Head of caudate nucleus (tissue), 42 donors: Measurements from ENCODE around the gene LGR6.
A peak's percentile ranks its signal among the peaks of the same experiment; 100 is the strongest.

Experiments used
- DNase-seq, 42 donors: peaks; one replicate each; pipeline versions ENCODE4 v3.0.0 to v3.0.0-alpha.2; 2020 to 2021; ENCODE audit warnings: mixed read lengths in 7 of 42
- intact Hi-C: fragments of 100-400 bp; cut with DNase I; formaldehyde crosslinking; loops from one replicate; pipeline ENCODE4 v1.15.0; 2022

The LGR6 gene

DNA sequence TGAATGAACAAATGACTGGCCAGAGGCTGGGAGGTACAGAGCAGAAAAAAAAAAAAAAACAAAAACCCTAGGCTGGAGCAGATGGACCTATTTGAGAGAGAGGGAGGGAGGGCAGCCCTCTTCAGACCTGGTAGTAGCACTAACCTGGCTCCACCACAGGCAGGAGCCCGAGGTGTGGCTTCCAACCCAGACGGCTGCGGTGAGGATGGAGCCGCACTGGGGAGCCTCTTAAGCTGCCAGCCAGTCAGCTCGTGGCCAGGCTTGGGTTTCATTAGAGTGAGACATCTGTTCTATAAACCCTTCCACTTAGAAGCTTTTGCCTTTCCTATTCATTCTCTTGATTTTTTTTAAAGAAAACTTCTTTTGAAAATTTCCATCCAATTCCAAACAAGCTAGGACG lies 16.8 kb downstream of the LGR6 start:
- intact Hi-C loops, result no loop called here
- DNase-seq, result no peak

- intact Hi-C loops, result no loop called here
Observed at GRCh38 chr1:202210969-202211368, 17.4 kb downstream of the LGR6 start.

GRCh38 chr1:202212787-202213186 lies 19.2 kb downstream of the LGR6 start:
- intact Hi-C loops, result no loop called here

More at GRCh38 chr1:202210969-202211368, 17.4 kb downstream of the LGR6 start:
- DNase-seq, result no peak

DNA sequence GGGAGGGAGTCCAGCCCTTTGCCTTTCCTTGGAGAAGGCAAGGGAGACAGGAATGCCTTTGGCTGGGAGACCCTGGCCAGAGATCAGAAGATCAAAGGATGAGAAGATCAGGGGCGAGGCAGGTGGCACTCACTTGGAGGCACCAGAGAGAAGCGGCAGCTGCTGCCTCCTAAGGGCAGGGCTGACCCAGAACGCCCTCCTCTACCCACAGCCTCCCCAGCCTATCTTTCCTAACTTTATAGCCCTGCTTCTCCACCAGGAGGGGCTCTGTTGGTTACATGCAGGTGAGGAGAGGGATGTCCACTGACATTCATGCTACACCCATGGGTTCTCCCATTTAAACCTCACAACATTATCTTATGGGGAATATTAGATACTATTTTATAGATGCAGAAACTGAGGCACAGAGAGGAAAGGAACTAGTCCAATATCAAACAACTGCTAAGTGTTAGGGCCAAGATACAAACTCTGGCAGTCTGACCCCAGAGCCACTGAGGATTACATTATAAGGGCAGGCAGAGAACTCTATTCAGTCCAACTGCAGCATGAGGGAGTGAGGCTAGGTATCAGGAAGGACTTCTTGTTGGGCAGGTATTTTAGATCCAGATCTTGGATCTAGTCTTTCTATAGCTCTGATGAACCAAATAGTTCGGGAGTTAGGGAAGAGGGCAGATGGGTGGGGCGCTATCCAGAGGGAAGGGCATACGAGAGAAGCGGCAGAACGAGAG lies 19.9 kb downstream of the LGR6 start:
- intact Hi-C loops, result no loop called here
- DNase-seq, result no peak

More at GRCh38 chr1:202212787-202213186, 19.2 kb downstream of the LGR6 start:
- DNase-seq, result no peak

DNA sequence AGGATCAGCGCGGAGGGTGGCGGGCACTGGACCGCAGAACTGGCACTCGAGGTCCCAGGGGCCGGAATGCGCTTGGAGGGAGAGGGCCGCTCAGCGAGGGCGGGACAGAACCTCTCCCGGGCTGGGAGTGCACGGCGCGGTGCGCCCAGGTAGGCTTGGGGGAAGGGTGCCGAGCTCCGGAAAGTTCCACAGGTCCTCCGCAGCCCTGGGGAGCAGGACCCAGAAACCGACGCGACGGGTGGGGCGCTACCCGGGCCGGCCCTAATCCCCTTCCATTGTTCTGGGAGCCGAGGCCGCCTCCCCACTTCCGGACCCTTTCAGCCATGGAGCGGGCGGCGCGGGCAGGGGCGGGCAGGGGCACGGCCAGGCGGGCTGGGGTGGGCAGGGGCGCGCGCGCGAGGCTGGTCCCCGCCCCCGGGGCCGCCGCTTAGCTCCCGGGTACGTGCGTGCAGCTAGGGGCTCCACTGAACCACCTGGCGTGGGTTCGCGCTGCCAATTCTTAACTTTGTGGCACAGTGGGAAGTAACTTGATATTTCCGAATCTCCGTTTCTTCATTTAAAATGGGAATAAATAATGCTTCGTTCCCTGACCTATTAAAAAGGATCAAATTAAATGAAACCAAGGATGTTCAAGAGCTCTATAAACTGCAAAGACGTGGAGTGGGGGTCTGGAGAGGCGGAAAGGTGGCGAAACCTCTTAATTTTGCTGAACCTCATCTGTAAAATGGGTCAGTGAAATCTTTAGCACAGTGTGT lies 20.7 kb downstream of the LGR6 start:
- intact Hi-C loops, result no loop called here
- no peak for DNase-seq

- no peak for DNase-seq
- intact Hi-C loops, result no loop called here
Observed at GRCh38 chr1:202215472-202216130, 22.0 kb downstream of the LGR6 start.

DNA sequence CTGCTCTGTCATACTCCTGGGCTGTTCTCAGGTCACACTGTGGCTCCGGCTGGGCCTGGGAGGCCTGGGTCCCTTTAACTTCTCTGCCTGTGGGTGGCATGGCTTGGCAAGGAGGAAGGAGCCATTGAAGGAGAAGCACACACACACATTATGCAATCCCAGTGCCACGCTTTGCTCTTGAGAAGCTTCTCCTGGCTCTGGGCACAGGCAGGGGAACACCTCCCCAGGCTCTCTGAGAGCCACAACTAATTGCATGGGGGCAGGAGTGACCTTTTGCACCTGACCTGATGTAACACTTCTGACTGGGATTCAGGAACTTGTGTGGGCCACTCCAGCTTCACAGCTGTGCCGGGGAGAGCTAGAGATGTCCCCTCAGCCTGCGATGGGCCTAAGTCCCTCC lies 23.1 kb downstream of the LGR6 start:
- DNase-seq, result peak in 20 of 42 donors; percentile 10 to 57 (median 29)
- intact Hi-C loops, result no loop called here

- DNase-seq, result no peak
- intact Hi-C loops, result no loop called here
Observed at GRCh38 chr1:202217516-202217915, 23.9 kb downstream of the LGR6 start.

- peak in 23 of 42 donors; percentile 22 to 88 (median 56) for DNase-seq
- intact Hi-C loops, result no loop called here
Observed at GRCh38 chr1:202217951-202218350, 24.4 kb downstream of the LGR6 start.

- intact Hi-C loops, result no loop called here
- no peak for DNase-seq
Observed at GRCh38 chr1:202220733-202221132, 27.1 kb downstream of the LGR6 start.

DNA sequence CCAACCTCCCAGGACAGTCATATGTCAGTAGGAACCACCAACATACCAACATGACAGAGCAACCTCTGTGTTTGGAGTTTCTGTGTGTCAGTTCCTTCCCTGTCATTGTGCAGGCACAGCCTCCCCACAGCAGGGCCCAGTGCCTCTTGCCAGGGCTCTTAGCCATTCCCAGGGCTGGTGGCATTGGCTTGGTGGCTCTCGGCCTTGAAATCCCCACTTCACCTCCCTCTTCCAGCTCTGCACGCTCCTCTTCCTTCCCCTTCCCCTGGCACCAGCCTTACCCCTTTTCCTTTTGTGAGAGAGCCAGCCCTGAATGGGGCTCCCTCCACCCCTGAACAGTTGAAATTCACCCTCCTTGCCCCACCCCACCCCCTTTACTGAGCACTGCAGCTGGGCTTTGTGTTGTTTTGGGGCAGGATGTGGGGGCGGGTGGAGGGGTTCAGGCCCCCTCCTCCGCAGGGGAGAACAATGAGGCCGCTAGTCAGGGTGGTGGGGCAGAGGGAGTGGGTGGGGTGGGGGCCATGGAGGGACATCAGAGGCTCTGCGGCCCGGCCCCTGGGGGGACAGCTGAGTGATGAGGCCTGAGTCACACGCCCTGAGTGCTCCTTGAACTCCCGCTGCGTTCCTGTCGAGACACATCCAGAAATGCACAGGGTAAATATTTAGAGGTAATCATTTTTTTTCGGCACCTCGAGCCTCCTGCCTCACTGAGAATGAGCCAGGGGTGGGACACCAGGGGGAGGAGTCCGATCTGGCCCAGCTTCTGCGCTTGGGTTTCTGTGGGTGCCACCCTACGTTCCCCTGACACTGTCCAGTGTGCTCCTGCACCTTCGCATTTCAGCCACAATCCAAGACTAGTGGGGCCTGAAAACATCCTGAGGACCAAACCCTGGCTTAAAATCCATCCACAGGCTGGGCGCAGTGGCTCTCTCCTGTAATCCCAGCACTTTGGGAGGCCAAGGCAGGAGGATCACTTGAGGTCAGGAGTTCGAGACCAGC lies 28.6 kb downstream of the LGR6 start:
- DNase-seq, result no peak

DNA sequence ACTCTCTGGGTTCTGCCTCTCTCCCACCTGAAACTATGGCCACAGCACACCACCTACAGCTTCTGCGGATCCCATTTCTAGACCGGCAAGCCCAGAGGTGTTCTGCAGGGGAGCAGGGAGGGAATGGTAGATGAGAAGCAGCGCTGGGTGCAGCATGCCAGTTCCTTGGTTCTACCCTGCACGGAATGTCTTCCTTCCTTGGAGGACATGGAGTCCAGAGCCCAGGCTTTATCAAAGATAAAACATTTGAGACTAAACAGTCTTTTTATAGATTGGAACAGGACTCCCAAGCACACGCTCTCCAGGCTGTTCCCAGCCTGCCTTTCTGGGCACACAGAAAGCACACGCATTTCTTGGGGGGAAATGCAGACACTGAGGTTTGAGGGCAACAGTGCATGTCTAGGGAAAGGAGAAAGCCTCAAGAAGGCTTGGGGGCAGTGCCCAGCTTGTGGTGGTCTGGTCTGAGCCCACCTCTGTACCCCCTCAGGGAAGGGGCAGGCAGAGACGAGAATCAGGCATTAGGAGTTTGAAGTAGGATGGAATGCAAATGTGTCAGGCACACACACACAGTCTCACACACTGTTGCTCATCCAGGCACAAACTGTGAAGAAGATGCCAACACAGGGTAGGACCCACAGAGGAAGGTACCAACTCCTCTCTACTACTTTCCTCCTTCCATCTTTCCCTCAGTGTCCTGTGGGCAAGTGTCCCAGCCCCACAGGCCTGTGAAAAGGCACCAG lies 29.7 kb downstream of the LGR6 start:
- intact Hi-C loops, result no loop called here
- no peak for DNase-seq

More for the DNA sequence above, 28.6 kb downstream of the LGR6 start:
- intact Hi-C loops, result no loop called here

GRCh38 chr1:202224453-202224852 lies 30.9 kb downstream of the LGR6 start:
- intact Hi-C loops, result no loop called here
- DNase-seq, result no peak

DNA sequence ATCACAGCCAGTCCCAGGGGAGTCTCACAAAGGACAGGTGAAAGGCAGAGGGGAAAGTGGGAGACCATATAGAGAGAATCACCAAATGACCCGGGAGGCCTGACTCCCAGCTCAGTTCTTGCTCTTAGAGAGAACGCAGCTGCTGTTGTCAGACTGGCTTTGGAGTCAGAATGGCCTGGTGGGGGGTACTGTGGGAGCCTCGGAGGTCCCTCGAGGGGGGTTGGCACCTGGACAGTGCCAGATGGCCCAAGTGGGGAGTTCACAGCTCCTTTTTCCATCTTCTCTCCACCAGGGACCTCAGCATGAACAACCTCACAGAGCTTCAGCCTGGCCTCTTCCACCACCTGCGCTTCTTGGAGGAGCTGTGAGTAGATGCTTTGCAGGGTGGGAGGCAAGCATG lies 31.5 kb downstream of the LGR6 start:
- DNase-seq, result no peak
- intact Hi-C loops, result no loop called here

- intact Hi-C loops, result no loop called here
- no peak for DNase-seq
Observed at GRCh38 chr1:202227053-202227672, 33.6 kb downstream of the LGR6 start.

GRCh38 chr1:202227997-202228401 lies 34.4 kb downstream of the LGR6 start:
- no peak for DNase-seq
- intact Hi-C loops, result no loop called here

GRCh38 chr1:202228484-202229122 lies 35.0 kb downstream of the LGR6 start:
- intact Hi-C loops, result no loop called here
- no peak for DNase-seq
